G401 (cell line): ENCODE data around the gene PAK1IP1. TPM values are rescaled to one million over a fixed set of nuclear protein-coding genes. Genes with fewer than 3 reads are reported as not detected.
"Not testable (repeated sequence)": the region's sequence is repeated elsewhere in the genome, so short reads cannot be mapped to it uniquely, and the experiment has no call there.

Experiments
- DNase-seq: peaks from one replicate; pipeline ENCODE4 v3.0.0-alpha.2; 2015; ENCODE audit warnings: low spot score
- in situ Hi-C: cut with HindIII; loops from 2 replicates; pipeline ENCODE4 v1.10.0; 2016; ENCODE audit warnings: low sequenced_read_pairs, mixed read lengths
- total RNA-seq: library from RNA; depleted of rRNA; stranded (reverse); fragments of >200 nt; shearing (Covaris generic); gene quantifications from 2 replicates; pipeline ENCODE4 v1.2.3, GENCODE V29; 2014; rRNA removed

PAK1IP1 gene
- total RNA-seq, 1 experiment from 2014 or later: 43.1 TPM

GRCh38 chr6:10736731-10737130 is 42.0 kb downstream of the PAK1IP1 start:
- peak; percentile 55 for DNase-seq
- in situ Hi-C loops: no loop called here

- DNase-seq: no peak
- in situ Hi-C loops: no loop called here
Observed at GRCh38 chr6:10740061-10740460, 45.3 kb downstream of the PAK1IP1 start.

DNA sequence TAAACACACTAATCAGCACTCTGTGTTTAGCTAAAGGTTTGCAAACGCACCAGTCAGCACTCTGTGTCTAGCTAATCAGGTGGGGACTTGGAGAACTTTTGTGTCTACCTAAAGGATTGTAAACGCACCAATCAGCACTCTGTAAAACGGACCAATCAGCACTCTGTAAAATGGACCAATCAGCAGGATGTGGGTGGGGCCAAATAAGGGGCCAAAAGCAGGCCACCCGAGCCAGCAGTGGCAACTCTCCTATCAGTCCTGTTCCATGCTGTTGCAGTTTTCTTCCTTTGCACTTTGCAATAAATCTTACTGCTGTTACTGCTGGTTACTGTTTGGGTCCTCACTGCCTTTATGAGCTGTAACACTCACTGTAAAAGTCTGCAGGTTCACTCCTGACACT is 46.9 kb downstream of the PAK1IP1 start:
- in situ Hi-C loops: not testable (repeated sequence)

DNA sequence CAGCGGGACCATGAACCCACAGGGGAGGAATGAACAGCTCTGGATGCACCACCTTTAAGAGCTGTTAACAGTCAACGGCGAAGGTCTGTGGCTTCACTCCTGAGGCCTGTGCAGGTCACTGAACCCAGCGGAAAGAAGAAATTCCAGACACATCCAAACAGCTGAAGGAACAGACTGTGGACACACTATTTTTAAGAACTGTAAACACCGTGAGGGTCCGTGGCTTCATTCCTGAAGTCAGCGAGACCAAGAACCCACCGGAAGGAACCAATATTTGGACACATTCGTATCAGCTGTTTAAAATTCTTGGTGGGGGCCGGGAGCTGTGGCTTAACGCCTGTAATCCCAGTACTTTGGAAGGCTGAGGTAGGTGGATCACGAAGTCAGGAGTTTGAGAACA is 47.5 kb downstream of the PAK1IP1 start:
- no peak for DNase-seq
- in situ Hi-C loops: no loop called here

More for the DNA sequence above, 46.9 kb downstream of the PAK1IP1 start:
- DNase-seq: not testable (repeated sequence)

- in situ Hi-C loops: no loop called here
- DNase-seq: no peak
Observed at GRCh38 chr6:10743515-10743914, 48.7 kb downstream of the PAK1IP1 start.

GRCh38 chr6:10745116-10745515 is 50.3 kb downstream of the PAK1IP1 start:
- in situ Hi-C loops: no loop called here
- no peak for DNase-seq

DNA sequence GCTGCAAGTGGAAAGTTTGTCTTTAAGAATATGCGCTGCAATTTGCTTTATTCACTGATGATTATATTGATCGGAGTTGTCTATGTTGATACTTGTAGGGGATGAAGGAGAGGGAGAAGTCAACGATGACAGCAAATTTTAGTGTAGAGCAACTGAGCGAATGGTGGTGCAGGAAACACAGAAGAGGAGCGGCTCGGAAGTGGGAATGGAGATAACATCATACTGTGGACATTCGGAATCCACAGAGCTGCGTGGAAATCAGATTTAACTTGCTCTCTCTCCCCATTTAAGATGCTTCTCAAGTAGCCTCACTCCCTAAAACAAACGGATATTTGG is 52.1 kb downstream of the PAK1IP1 start:
- no peak for DNase-seq
- in situ Hi-C loops: no loop called here

DNA sequence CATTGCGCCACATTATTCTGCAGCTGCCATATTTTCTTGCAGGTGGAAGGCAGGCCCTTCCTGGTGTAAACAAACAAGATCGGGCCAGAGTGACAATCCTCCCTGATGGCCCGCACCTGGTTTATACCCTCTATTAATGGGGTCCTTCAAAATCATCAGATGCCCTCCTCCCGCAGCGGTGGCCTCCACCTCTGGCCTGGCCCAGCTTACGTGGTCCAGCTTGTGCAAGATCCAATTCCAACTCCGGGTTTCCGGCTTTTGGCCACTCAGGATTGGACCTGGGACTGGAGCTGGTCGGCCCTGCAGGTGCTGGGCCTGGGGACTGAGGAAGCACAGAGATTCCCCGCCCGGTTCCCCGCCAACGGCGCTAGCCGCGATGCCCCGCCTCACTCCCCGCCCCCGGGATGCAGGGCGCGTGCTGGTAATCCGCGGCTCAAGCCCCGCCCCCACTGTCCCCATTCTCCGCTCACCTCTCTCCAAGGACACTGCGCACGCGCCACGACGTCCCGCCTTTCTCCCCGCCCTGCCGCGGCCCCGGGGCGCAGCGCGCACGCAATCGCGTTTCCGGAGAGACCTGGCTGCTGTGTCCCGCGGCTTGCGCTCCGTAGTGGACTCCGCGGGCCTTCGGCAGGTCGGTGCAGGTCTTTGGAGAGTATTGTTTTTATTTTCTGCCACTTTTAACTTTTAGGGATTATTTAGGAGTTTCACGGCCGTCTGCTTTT is 52.6 kb downstream of the PAK1IP1 start, which contains the start of gene TMEM14B:
TMEM14B (plus strand) TSS at position 555 of the 722 bp plus-strand sequence. CDS start 1,441 bp downstream, outside the sequence.
- in situ Hi-C loops: no loop called here
- peak; percentile 99 for DNase-seq

DNA sequence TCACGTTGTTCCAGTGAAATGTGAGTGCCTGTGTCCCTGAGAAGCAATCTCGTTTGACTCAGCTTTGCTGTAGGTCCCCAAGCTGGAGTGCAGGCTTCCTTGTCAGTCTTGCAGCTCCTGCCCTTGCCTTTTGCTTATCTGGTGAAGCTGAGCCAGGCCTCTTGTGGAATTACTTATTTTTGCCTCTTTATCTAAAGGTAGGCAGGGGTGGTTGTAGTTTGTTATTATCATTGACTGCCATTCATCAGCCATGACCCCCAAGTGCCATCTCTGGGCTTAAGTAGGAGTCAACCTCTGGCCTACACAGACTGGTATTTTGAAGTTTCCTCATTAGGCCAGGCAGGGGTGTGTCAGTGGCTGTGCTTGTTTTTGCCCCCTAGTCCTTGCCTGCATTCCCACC is 55.0 kb downstream of the PAK1IP1 start:
- DNase-seq: no peak
- in situ Hi-C loops: no loop called here

GRCh38 chr6:10750568-10750967 is 55.8 kb downstream of the PAK1IP1 start:
- DNase-seq, in situ Hi-C loops: not testable (repeated sequence)

GRCh38 chr6:10751757-10752156 is 57.0 kb downstream of the PAK1IP1 start:
- DNase-seq, in situ Hi-C loops: not testable (repeated sequence)

- in situ Hi-C loops: no loop called here
- no peak for DNase-seq
Observed at GRCh38 chr6:10756085-10756484, 61.3 kb downstream of the PAK1IP1 start.

Other genes with a start within 250 kb of the PAK1IP1 start
- 28.4 and 28.7 TPM in 2 replicates for gene GCNT2, start 173.6 kb upstream of the PAK1IP1 start, total RNA-seq
- gene C6orf52, start 356 bp upstream of the PAK1IP1 start, total RNA-seq: 0.49 and 2.9 TPM in 2 replicates
- gene TMEM14C, start 28.1 kb downstream of the PAK1IP1 start, total RNA-seq: 140 and 145 TPM in 2 replicates
- 138 and 150 TPM in 2 replicates for gene TMEM14B, start 52.8 kb downstream of the PAK1IP1 start, total RNA-seq
- 0.18 and 0.95 TPM in 2 replicates for gene MAK, start 143.6 kb downstream of the PAK1IP1 start, total RNA-seq
- gene GCM2, start 187.1 kb downstream of the PAK1IP1 start, total RNA-seq: 0.78 TPM in 1 of 2 replicates, not detected in the other
- gene SYCP2L, start 192.1 kb downstream of the PAK1IP1 start, total RNA-seq: 0.68 and 2.5 TPM in 2 replicates